GM10266 (cell line): Measurements from ENCODE around the gene LTF.
A peak's percentile ranks its signal among the peaks of the same experiment; 100 is the strongest.
"Not testable (repeated sequence)": the region's sequence is repeated elsewhere in the genome, so short reads cannot be mapped to it uniquely, and the experiment has no call there.

Experiments
- DNase-seq: peaks from one replicate; pipeline ENCODE4 v3.0.0; 2012; ENCODE audit errors: extremely low spot score
- TF ChIP-seq, protein P1 (sequence below): IDR thresholded peaks from 2 replicates; pipeline ENCODE4 v1.5.1; 2012; ENCODE audit warnings: mild to moderate bottlenecking, low read depth; ENCODE audit not compliant: control insufficient read depth, insufficient read depth; ENCODE audit errors: missing control alignments

LTF gene

DNA sequence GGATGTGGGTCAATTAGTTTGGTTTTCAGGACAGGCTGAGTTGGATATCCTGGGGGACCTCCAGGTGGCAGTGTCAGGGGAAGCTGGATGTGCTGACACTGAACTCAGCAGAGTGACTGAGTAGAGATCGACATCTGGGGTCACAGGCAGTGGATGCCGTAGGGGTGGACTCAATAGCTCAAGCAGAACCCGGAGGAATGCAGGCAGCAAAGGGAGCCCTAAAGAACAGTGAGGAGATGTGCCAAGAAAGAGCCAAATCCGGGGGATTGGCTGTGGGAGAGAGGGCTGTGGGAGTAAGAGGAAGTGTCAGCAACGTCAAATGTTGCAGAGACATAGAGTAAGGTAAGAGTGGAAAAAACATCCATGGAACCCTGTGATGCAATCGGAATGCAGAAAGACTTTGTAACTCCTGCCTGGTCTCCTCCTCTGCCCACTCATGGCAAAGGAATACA is 69.5 kb downstream of the LTF start:
- TF ChIP-seq, protein P1, sequence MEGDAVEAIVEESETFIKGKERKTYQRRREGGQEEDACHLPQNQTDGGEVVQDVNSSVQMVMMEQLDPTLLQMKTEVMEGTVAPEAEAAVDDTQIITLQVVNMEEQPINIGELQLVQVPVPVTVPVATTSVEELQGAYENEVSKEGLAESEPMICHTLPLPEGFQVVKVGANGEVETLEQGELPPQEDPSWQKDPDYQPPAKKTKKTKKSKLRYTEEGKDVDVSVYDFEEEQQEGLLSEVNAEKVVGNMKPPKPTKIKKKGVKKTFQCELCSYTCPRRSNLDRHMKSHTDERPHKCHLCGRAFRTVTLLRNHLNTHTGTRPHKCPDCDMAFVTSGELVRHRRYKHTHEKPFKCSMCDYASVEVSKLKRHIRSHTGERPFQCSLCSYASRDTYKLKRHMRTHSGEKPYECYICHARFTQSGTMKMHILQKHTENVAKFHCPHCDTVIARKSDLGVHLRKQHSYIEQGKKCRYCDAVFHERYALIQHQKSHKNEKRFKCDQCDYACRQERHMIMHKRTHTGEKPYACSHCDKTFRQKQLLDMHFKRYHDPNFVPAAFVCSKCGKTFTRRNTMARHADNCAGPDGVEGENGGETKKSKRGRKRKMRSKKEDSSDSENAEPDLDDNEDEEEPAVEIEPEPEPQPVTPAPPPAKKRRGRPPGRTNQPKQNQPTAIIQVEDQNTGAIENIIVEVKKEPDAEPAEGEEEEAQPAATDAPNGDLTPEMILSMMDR, result peak; percentile 13
- no peak for DNase-seq

DNA sequence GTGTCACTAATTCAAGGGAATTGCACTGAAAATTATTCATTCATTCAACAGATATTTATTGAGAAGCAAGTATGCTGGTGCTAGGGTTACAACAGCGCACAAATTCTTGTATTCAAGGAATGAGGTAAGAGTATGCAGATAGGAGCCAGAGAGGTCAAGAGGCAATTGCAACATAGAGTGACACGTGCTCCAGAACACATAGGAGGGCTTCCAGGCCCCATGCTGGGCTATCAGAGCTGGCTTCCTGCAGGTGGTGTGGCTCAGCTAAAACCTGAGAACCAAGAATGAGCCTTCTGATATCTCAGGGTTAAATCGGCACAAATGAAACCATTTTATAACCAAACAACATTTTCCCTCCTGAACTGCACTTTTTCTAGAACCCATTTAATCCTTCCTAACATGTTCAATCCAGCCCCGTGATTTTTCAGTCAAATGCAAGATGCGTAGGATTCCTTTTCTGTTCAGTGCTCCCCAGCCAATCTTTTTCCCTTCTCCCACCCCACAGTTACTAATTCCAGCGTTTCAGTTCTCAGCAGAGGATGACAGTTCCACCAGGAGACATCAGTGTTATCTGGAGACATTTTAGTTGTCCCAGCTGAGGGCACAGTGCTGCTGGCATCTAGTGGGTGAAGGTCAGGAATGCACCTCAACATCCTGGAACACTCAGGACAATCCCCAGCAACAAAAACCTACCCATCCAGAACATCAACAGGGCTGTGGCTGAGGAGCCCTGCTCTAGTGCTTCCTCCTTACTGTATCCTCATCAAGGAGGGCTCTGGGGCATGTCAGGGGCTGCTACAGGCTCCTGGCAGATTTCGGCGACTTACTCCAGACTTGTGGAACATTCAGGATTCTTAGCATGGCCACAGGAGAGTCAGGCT is 70.9 kb downstream of the LTF start:
- TF ChIP-seq, protein P1, result no peak
- no peak for DNase-seq

DNA sequence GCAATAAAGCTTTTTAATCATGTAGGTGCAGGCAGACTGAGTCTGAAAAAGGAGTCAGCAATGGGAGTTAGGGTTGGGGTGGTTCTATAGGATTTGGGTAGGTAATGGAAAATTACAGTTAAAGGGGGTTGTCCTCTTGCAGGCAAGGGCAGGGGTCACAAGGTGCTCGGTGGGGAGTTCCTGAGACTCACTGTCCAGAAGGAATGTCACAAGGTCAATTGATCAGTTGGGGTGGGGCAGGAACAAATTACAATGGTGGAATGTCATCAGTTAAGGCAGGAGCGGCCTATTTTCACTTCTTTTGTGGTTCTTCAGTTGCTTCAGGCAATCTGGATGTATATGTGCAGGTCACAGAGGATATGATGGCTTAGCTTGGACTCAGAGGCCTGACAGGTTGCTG is 71.7 kb downstream of the LTF start:
- no peak for DNase-seq
- TF ChIP-seq, protein P1, result no peak

DNA sequence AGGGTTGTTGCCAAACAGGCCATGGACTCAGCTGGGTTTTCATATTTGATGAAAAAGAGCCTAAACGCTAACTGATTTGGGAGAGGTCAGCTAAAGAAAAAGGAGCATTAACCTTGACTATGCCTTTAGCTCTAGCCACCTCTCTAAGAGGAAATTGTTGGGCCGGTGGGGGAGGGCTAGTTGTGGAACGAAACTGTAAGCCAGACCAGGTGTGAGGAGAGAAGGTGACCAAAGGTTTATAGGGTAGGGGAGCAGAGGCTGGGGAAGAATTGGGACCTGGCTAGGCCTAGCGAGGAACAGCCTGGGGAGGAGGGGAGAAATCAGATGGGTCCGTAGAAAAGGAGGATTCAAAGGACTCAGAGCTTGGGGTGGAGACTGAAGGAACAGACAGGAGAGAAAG is 73.2 kb downstream of the LTF start:
- not testable (repeated sequence) for DNase-seq

DNA sequence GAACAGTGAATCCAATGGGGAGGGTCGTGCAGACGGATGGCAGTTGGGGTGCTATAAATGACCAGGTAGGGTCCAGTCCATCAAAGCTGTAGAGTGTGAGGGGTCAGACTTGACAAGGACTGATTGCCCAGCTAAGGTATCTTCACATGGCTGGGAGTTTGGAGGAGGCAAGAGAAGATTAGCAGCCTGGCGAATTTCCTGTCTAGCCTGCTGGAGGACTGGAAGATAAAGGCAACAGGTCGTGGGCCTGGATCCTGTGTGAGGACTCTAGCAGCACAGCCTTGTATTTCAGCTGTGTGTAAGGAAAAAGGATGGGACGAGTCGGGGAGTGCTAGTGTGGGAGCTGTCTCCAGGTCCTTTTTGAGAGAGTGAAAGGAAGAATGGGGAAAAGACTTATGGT is 75.4 kb downstream of the LTF start:
- TF ChIP-seq, protein P1, result no peak
- no peak for DNase-seq

DNA sequence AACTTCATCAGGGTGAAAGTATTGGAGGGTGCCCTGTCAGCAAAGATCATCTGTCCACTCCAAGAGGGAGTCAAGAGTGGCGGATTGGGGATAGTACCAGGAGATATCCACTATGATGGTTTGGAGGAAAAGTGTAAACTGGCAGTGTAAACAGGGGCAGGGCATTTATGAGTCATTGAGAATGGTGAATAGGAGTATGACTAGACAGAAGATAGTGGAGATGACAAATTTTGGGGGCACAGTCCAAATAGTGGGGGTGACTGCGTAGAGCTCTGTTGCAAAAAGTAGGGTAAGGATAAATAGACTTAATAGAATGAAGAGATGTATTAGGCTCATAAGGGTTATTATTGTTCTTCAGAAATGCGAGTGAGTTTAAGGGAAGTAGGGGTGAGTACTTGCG is 75.9 kb downstream of the LTF start:
- DNase-seq, result not testable (repeated sequence)

DNA sequence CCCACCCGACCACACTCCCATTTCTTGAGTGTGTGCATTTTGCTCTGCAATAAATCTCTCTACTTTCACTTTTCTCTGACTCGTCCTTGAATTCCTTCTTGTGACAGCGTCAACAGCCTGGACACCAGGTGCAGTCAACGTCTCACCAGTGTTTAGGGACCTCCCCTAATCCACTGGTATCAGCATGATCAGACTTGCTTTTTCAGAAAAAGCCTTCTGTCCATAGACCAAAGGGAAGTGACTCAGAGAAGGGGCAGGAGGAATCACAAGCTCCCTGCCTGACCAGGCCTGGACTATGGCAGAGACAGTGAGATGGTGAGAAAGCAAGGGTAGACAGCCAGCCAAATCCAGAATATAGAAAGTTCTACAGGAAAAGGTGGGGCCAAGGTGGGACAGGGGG is 78.5 kb downstream of the LTF start:
- TF ChIP-seq, protein P1, result no peak
- DNase-seq, result no peak
